Measurements from ENCODE around the gene ARHGAP6.

Gene ARHGAP6

GRCh38 chrX:11422525-11422857 lies 243.2 kb downstream of the ARHGAP6 start:
- H2AFZ ChIP-seq (ENCODE audit: low read length), result no peak overlapping the region
- H3F3A ChIP-seq (ENCODE audit: insufficient read depth, low read length), result peaks cover 21% of the 10 kb centered on the region
- no peaks in the 10 kb centered on the region for H3K9me3 ChIP-seq (replicated peaks; ENCODE audit: insufficient read depth, low read length)
- peaks cover 49% of the 10 kb centered on the region for H3K4me1 ChIP-seq (ENCODE audit: low read length)
- H3K9ac ChIP-seq (ENCODE audit: low read length), result peak overlapping the region; percentile 54; the same call in 1 of the 2 replicates
- H4K20me1 ChIP-seq (ENCODE audit: insufficient read depth, low read length), result no peaks in the 10 kb centered on the region
- H3K79me2 ChIP-seq (ENCODE audit: low read length), result peaks cover 88% of the 10 kb centered on the region
- H3K36me3 ChIP-seq (replicated peaks; ENCODE audit: insufficient read depth, low read length), result no peaks in the 10 kb centered on the region
- H3K9me2 ChIP-seq (replicated peaks; ENCODE audit: insufficient read depth, low read length), result no peaks in the 10 kb centered on the region
- peak overlapping the region; percentile 89 for H3K4me2 ChIP-seq (ENCODE audit: low read depth, low read length)
- TF ChIP-seq EZH2 (optimal IDR thresholded peaks at IDR 0.05; ENCODE audit: low read depth, low read length) (no peak), CTCF (IDR thresholded peaks at IDR 0.05; ENCODE audit: low read length) (no peak)
- H3K4me3 ChIP-seq (ENCODE audit: low read length), result no peak overlapping the region
- DNase-seq, result no peak
- H3K27ac ChIP-seq (ENCODE audit: low read length), result peak overlapping the region; percentile 100; the same call in 1 of the 2 replicates
- no peaks in the 10 kb centered on the region for H3K27me3 ChIP-seq (replicated peaks; ENCODE audit: insufficient read depth, low read length)

DNA sequence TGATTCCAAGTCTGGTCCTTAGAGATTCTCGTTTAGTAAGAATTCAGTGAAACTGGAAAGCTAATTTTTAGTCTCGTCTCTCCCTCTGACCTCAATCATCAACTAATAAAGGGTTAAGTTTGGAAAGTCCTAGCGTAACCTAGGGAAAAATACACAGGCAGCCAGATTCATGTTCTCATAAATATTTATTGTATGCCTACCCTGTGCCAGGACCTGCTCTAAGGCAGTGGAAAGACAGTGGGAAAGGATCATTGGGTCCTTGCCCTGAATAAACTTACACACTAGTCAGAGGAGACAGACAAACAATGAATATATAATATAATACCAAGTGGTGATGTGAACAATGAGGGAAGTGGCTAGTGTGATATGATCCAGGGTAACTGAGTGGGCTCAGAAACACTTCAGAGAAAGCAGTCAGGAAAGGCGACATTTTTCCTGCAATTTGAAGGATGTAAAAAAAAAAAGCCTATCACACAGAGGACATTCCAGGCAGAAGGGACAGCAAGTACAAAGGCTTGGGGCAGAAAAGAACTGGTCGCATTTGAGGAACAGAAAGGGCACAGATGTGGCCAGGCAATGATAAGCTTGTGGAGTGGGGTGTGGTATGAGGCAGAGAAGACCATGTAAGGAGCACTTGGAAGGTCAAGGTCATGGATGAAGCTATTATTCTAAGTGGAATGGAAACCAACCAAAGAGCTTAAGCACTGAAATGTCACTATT lies 243.8 kb downstream of the ARHGAP6 start:
- peaks cover 21% of the 10 kb centered on the region for H3F3A ChIP-seq (ENCODE audit: insufficient read depth, low read length)
- H3K9me2 ChIP-seq (replicated peaks; ENCODE audit: insufficient read depth, low read length), result no peaks in the 10 kb centered on the region
- H3K36me3 ChIP-seq (replicated peaks; ENCODE audit: insufficient read depth, low read length), result no peaks in the 10 kb centered on the region
- H3K4me1 ChIP-seq (ENCODE audit: low read length), result peaks cover 49% of the 10 kb centered on the region
- H4K20me1 ChIP-seq (ENCODE audit: insufficient read depth, low read length), result no peaks in the 10 kb centered on the region
- DNase-seq, result no peak
- no peak overlapping the region for H3K9ac ChIP-seq (ENCODE audit: low read length)
- no peak for TF ChIP-seq EZH2 (optimal IDR thresholded peaks at IDR 0.05; ENCODE audit: low read depth, low read length)
- TF ChIP-seq EZH2phosphoT487 (IDR thresholded peaks at IDR 0.05; ENCODE audit: low read length), result no peak
- TF ChIP-seq CTCF (IDR thresholded peaks at IDR 0.05; ENCODE audit: low read length), result no peak
- no peaks in the 10 kb centered on the region for H3K27me3 ChIP-seq (replicated peaks; ENCODE audit: insufficient read depth, low read length)
- no peaks in the 10 kb centered on the region for H3K9me3 ChIP-seq (replicated peaks; ENCODE audit: insufficient read depth, low read length)
- peak overlapping the region; percentile 100; the same call in 1 of the 2 replicates for H3K27ac ChIP-seq (ENCODE audit: low read length)
- no peak overlapping the region for H2AFZ ChIP-seq (ENCODE audit: low read length)
- H3K4me3 ChIP-seq (ENCODE audit: low read length), result no peak overlapping the region
- H3K4me2 ChIP-seq (ENCODE audit: low read depth, low read length), result peak overlapping the region; percentile 89
- peaks cover 88% of the 10 kb centered on the region for H3K79me2 ChIP-seq (ENCODE audit: low read length)

- no peak overlapping the region for H2AFZ ChIP-seq (ENCODE audit: low read length)
- H3K4me2 ChIP-seq (ENCODE audit: low read depth, low read length), result no peak overlapping the region; the same call in 1 of the 2 replicates
- H3K9me2 ChIP-seq (replicated peaks; ENCODE audit: insufficient read depth, low read length), result no peaks in the 10 kb centered on the region
- H4K20me1 ChIP-seq (ENCODE audit: insufficient read depth, low read length), result no peaks in the 10 kb centered on the region
- H3K36me3 ChIP-seq (replicated peaks; ENCODE audit: insufficient read depth, low read length), result no peaks in the 10 kb centered on the region
- peaks cover 49% of the 10 kb centered on the region for H3K4me1 ChIP-seq (ENCODE audit: low read length)
- no peaks in the 10 kb centered on the region for H3K27me3 ChIP-seq (replicated peaks; ENCODE audit: insufficient read depth, low read length)
- no peak overlapping the region for H3K27ac ChIP-seq (ENCODE audit: low read length)
- no peak for TF ChIP-seq EZH2phosphoT487 (IDR thresholded peaks at IDR 0.05; ENCODE audit: low read length)
- TF ChIP-seq EZH2 (optimal IDR thresholded peaks at IDR 0.05; ENCODE audit: low read depth, low read length), result no peak
- TF ChIP-seq CTCF (IDR thresholded peaks at IDR 0.05; ENCODE audit: low read length), result no peak
- DNase-seq, result no peak
- peaks cover 86% of the 10 kb centered on the region for H3K79me2 ChIP-seq (ENCODE audit: low read length)
- H3K9me3 ChIP-seq (replicated peaks; ENCODE audit: insufficient read depth, low read length), result no peaks in the 10 kb centered on the region
- peaks cover 21% of the 10 kb centered on the region for H3F3A ChIP-seq (ENCODE audit: insufficient read depth, low read length)
- H3K9ac ChIP-seq (ENCODE audit: low read length), result no peak overlapping the region
- no peak overlapping the region for H3K4me3 ChIP-seq (ENCODE audit: low read length)
These were observed 244.9 kb downstream of the ARHGAP6 start for GRCh38 chrX:11420851-11421250.
